ENCODE results near the gene HOXB8. TPM values are rescaled to one million over a fixed set of nuclear protein-coding genes. Genes with fewer than 3 reads are reported as not detected.
A peak's percentile ranks its signal among the peaks of the same experiment; 100 is the strongest.

The HOXB8 gene
- total RNA-seq, 1 donor from 2014 or later, result 1.2 TPM

- peak; percentile 60 for DNase-seq
Observed at GRCh38 chr17:48624544-48625494, 9.7 kb upstream of the HOXB8 start.

DNA sequence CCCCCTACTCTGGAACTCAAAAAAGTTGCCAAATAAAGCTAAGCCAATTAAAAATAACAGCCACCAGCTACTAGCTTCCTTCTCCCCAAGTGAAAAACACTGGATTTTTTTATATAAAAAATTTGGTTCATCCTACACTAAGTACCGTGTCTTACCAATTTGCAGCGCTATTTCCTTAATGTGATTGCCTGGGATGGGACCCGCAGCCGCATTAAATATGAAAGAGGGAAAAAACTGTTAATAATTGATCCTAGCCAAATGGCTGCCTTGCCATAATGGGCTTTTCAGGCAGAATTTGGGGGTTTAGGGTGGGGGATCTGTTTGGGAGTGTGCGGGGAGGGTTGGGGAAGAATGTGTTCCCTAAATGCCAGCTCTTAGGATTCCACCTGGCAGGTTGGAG lies 9.0 kb upstream of the HOXB8 start:
- no peak for DNase-seq

DNA sequence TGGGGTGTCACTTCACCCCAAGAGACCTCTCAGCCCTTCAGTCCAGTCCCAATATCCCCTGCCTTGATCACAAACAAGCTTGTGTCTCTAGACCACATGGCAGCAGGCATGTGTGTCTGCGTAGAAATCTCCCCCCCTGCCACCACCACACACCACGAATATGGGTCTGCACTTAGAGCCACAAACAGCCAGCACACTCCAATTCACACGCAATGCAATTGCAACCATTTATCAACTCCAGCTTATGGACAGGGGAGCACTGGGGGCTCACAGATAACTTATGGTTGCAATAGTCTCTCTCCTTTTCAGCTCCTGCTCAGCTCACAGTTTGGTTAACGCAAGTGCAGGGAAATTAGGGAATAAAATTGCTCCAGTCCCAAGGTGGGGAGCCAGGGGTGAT lies 8.5 kb upstream of the HOXB8 start:
- DNase-seq, result no peak

- DNase-seq, result no peak
Observed at GRCh38 chr17:48622857-48623256, 7.8 kb upstream of the HOXB8 start.

- no peak for DNase-seq
Observed at GRCh38 chr17:48621410-48622392, 6.6 kb upstream of the HOXB8 start.

DNA sequence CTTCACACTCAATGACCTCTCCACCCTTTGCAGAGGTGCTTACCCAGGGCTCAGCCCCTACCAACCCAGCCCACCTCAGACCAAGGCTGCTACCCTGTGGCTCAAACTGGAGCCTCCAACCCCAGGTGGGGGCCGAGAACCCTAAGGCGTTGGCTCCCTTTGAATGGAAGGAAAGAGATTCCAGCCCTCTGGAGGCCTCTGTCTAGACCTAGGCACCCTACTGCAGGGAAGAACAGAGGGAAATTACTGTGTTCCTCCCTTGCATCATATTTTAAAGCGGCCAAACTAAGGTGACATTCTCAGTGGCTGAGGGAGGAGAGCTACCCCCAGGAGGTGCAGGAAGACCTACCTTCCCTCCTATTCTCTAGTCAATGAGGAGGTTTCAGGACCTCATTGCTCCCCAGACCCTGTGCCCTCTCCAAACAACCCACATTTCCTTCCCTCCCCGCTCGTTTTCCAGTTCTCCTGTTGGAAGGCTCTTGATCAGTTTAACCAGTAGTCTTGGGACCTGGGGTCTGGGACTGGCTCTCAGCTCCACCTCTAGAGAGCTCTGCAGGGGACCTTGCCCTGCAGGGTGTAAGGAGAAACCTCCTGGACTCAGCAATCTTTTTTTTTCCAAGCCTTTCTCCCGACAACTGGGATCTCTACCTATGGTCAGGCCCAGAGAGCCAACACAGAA lies 5.5 kb upstream of the HOXB8 start:
- DNase-seq, result no peak

DNA sequence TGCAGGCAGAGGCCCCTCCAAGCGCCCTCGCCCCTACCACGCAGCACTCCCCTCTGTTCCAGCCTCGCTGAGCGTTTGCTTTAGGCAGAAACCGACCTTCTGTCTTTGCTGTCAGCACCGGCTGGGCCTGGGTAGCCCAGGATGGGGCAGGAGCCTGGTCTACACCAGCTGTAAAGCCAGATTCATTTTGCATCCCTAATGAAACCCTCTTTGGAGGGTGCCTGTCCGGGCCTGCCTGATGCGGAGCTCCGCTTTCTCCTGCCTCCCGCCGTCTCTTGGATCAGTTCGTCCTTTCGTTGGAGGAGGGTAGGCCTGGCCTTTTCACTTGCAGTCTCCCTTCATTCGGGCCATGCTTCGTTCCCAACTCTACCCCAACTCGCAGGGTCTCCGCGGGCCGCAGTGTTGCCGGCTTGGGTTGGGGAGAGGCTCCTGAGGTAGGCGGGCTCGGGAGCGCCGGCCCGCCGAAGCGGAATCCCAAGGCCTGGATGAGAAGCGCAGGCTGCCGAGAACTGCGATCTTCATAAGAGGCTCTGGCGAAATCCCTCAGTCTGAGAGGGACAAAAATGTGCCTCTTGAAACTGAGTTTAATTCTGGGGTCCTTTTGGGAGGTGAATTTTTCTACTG lies 4.8 kb upstream of the HOXB8 start:
- DNase-seq, result no peak

DNA sequence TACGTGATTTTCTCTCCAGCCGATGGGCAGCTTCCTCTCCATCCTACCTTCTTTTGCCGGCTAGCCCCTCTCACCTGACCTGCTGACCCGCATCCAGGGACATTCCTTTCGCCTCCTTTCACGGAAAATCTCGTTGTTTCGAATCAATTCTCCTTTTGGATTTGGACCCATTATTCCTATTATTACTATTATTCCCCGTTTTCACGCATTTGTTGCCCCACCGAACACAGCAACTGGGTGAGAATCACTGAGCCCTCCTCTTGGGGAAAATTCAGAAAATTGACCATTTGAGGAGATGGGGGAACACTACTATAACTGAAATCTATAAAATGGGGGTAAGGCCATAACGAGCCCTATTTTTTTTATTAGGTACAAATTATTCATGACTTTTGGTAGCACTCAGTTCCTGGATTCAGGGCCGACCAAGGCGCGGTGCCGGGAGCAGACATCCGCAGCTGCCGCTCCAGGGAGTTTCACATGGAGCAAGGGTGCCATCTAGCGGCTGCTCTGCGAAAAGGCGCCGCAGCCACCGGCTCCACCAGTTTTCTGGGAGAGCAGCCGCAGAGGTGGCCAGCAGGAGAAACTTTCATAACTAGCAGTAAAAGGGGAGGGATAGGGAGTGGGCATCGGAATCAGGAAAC lies 3.3 kb upstream of the HOXB8 start:
- peak; percentile 92 for DNase-seq

- no peak for DNase-seq
Observed at GRCh38 chr17:48617471-48618255, 2.6 kb upstream of the HOXB8 start.

DNA sequence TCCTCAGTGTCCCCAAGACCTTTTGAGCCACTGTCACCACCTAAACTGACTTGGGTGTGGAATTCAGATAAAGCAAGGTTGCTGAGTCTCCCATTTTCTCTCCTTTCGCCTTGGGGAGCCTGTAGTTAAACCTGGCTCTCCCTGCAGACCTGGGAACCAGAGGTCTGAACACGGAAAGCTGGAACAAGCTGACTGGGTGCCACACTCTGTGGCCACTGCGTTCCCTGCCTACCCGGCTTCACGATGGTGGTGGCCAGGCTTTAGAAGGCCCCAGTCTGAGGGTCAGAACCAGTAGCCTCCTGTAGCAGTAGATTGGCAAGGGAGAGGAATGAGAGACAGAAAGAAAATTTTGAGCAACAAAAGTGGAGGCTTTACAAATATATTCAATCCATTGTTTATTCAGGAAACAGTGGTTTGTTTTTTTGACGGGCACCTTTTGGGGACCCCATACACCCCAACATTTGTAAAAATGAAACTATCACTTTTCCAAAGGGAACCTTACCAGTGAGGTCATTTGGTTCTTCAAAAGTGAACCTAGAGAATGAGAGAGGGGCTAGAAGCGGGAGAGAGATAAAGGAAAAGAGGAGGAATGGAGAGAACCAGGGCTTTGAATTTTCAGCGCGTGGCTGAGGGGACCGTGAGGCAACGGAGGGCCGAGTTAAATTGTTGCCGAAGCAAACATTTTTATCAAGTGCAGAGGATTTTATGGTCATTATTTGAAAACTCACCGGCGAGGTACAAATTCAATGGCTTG lies 1.8 kb upstream of the HOXB8 start:
- no peak for DNase-seq

DNA sequence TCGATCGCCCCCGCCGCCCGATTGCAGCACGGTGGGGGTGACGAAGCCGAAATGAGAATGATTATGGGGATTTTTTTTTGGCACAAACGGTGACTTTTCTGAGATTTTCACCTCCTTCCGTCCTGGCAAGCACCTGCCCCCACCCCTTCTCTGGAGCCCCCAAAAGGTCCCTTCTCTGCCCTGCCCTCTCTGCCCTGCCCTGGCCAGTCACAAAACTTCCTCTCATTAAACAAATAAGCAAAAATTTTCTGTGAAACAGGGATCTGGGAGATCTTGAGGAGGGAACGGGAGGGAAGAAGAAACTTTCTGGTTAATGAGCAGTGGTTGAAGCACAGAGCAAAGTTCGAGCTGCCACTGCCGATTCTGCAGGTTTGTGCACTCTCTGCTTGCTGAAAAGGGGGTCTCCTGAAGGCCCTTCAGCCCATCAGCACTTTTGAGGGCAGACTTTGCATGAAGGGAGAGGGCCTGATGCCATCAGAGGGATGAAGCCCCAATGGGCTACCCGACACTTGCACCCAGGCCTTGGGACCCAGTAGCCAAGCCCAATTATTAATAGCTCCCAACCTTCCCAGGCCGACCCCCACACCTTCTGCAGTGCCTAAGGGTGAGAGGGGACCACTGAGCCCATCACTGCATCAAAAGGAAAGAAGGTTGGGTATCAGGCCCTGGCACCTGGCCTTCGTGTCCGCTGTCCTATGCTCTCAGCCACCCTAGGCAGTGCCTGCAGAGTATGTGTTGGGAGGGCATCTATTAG lies 1.0 kb upstream of the HOXB8 start:
- no peak for DNase-seq

- peak; percentile 72 for DNase-seq
Observed at GRCh38 chr17:48613862-48614694, 1.0 kb downstream of the HOXB8 start.

DNA sequence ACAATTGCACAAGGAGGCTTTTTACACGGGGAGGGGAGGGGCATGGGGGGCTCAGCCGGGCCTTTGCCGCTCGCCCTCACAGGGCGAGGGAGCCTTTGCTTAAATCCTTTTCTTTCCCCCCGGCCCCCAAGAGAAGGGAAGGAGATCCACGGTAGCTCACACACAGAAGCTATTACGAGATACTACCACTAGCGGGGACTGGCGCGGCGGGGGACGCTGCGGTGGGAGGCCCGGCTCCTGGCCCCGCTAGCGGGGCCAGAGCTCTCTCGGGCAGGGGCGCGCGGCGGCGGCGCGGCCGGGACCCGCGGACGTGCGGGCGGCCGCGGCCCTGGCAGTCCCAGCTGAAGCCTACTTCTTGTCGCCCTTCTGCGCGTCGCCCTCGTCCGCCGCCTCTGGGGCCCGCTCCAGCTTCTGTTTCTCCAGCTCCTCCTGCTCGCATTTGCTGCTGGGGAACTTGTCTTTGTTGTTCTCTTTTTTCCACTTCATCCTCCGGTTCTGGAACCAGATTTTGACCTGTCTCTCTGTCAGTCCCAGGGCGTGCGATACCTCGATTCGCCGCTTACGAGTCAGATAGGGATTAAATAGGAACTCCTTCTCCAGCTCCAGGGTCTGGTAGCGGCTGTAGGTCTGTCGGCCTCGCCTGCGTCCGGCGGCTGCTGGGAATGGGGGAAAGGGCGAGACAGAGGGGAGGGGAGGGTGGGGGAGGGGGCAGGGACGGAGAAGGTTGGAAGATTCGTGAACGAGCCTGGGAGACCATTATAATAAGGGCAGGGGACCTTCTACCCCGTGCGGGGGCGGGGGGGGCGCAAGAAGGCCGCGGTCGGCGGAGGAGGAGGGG lies 2.0 kb downstream of the HOXB8 start:
- DNase-seq, result peak; percentile 71

GRCh38 chr17:48612456-48612853 lies 2.6 kb downstream of the HOXB8 start:
- DNase-seq, result peak; percentile 59

GRCh38 chr17:48611681-48612455 lies 3.2 kb downstream of the HOXB8 start:
- peak; percentile 61 for DNase-seq

DNA sequence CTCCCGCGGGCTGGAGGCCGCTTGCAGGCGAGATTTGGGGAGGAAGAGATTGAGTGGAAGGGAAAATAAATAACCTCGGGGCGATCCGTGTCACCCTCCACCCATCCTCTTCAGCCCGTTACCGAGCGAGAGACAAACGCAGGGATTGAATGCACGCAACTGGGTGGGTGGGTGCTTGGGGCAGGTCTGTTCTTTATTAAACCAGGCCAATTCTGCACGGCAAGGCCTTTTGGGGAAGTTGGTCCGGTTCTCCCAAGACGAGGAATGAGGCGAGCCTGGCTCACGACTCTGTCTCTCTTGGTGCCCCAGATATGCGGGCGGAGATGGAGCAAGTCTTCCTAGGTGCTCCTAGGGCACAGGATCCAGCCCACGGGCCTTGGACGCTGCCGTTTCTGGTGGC lies 3.9 kb downstream of the HOXB8 start:
- peak; percentile 50 for DNase-seq
